Ammon's horn (tissue), 1 donor: ENCODE results near the gene F13A1.
"Not testable (repeated sequence)": the region's sequence is repeated elsewhere in the genome, so short reads cannot be mapped to it uniquely, and the experiment has no call there.

ENCODE experiments used
- DNase-seq: peaks from one replicate; pipeline ENCODE4 v3.0.0-alpha.2; 2016; ENCODE audit warnings: low spot score

The F13A1 gene

GRCh38 chr6:6317825-6318733 lies 2.4 kb downstream of the F13A1 start:
- DNase-seq: peak; percentile 72

DNA sequence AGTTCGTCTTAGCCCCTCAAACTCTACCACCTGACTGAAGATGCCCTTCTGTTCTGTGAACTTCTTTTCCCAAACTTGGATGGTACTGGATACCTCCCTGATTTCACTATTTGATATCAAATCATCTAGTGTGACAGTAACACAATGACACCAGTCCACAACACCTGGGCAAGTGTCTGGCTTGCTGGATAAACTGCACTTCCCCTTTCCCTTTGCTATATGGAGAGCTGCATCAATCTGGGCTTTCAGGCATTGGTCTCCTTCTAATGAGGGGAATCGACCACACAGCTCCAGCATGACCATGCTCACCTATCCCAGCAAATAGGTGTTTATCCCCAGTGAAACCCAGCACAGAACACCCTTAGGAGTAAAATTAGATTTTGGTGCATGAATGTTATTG lies 3.1 kb downstream of the F13A1 start:
- DNase-seq: no peak

DNA sequence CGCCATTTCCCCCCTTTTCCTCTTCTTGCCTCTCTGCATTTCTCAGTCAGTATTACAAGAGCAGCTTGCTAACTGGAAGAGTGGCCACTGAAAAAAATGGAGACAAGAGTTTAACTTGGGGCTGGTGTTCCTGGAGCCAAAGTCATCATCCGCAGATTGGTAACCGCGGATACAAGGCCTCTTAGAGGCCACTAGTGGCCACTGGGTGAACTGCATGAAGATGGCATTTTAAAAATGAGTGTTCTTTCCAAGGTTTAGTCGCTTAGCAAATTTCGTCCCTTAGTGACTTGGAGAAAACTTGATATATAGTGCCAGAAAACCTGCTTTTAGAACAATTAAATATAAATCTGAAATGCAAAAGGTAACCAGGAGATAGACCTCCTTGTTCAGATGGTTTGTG lies 4.8 kb downstream of the F13A1 start:
- DNase-seq: peak; percentile 56

- no peak for DNase-seq
These were observed 5.9 kb downstream of the F13A1 start for GRCh38 chr6:6314596-6314995.

- DNase-seq: no peak
These were observed 7.5 kb downstream of the F13A1 start for GRCh38 chr6:6312901-6313441.

GRCh38 chr6:6305575-6305974 lies 14.9 kb downstream of the F13A1 start:
- no peak for DNase-seq

DNA sequence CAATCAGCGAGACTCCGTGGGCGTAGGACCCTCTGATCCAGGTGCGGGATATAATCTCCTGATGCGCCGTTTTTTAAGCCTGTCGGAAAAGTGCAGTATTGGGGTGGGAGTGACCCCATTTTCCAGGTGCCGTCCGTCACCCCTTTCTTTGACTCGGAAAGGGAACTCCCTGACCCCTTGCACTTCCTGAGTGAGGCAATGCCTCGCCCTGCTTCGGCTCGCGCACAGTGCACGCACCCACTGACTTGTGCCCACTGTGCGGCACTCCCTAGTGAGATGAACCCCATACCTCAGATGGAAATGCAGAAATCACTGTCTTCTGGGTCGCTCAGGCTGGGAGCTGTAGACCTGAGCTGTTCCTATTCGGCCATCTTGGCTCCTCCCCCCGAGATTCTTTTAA lies 20.1 kb downstream of the F13A1 start:
- not testable (repeated sequence) for DNase-seq

- DNase-seq: no peak
These were observed 27.1 kb downstream of the F13A1 start for GRCh38 chr6:6293317-6293716.

GRCh38 chr6:6287415-6287814 lies 33.0 kb downstream of the F13A1 start:
- no peak for DNase-seq

- DNase-seq: no peak
These were observed 34.8 kb downstream of the F13A1 start for GRCh38 chr6:6285679-6286078.

GRCh38 chr6:6284221-6284966 lies 36.1 kb downstream of the F13A1 start:
- no peak for DNase-seq

- DNase-seq: no peak
These were observed 36.7 kb downstream of the F13A1 start for GRCh38 chr6:6283746-6284145.

GRCh38 chr6:6282716-6283115 lies 37.7 kb downstream of the F13A1 start:
- DNase-seq: no peak

GRCh38 chr6:6277413-6277812 lies 43.0 kb downstream of the F13A1 start:
- peak; percentile 24 for DNase-seq

DNA sequence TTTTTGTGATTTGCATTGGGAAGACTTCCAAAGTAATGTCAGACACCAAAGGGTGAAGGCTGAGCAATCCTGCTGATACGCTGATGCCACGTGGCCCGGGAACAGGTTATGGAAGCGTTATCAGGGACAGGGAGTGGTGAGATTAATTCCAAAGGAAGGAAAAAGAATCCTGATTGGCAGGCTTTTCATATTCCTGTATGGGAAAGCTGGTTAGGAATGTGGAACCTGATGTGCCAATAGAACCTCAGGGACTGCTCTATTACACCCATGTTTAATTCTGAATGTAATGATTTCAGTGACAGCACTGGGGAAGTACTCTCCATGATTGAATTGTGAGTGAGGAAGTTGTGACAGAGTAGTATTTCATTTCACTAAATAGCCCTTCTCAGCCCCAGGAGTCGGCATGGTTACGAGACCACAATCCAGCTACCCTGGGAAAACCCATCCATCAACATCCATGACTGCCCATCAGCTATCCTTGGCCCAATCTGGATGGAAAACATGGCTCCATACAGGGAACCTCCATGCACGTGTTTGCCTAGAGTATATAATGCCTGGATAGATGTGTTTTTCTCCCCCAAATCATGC lies 49.4 kb downstream of the F13A1 start:
- no peak for DNase-seq

GRCh38 chr6:6260196-6260722 lies 60.2 kb downstream of the F13A1 start:
- no peak for DNase-seq

- no peak for DNase-seq
These were observed 63.6 kb downstream of the F13A1 start for GRCh38 chr6:6256886-6257285.

DNA sequence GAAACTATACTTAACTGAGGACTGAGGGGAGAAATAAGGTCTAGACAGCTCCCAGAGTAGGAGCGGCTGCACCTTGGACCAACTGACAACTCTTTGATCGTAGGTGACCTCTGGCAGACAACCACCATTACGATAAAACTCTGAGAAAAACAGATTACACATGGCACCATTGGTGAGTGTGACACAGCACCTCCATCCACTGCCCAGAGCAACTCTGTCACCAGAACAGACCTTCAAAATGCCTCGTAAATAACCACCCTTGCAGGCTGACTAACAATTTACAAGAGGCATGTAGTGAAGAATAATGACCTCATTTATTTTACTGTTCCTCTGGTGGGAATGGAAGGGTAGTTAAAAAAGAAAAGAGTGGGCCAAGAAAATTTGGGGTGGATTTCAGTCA lies 64.2 kb downstream of the F13A1 start:
- no peak for DNase-seq

DNA sequence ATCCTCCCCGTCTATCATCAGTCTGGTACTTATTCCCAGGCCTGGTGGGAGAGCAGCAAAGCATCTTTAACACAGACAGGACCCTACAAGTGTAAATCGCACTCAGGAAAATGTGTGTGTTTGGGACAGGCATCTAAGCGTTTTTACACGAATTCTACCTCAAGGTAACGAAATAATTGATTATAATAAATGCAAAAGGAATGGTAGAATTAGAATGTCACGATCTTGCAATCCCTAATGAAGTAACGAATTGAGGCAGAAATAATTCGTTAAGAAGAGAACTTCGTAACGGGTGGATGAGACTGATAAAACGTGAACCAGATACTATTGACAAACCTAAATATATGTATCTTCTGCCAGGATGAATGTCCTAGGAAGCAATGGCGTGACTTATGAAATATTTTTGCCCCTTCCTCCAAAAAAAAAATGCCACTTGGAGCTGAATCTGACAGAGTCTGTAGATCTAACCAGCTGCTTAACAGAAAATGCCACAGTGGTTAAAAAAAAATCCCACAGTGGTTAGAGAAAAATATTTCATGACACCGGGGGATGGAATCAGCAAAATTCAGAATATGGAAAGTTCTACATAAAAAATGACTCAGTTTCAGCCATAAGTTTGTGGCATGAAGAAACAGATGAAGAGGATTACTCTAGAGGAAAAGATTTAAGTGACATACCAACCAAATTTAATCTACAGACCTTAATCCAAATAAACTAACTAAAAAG lies 68.7 kb downstream of the F13A1 start:
- no peak for DNase-seq

DNA sequence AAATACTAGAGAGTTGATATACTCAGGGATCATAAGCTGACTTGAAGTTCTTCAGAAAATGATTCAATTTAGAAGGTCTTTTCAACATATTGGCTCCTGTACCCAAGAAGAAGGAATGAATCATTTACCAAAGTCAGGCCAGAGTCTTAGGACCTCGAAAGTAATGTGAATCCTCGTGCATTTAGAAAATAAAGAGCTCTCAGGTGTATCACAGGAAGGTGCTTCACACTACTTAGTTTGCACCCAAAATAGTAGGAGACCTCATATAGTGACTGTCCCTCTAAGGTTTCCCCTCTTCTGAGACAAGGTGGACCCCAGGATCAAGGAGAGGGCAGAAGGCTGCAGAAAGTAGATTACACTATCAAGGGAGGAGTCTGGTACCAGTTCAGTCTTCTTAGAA lies 71.8 kb downstream of the F13A1 start:
- no peak for DNase-seq

DNA sequence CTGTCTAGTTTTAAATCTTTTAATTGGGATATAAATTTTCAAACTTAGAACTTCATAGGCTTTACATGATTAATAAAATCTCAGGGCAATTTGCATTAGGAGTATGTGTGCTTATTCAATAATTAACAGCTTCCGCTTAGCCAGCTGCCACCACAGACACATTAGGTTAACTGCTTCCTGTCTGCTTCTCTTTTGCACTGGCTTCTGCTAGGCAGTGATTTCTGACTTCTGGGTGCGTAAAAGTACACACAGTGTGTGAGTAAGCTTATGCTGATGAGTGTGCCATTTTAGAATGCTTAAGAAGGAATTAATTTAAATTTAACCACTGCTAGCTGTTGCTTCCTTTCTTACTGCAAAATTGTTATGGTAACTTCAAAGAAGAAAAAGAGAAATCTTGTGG lies 73.9 kb downstream of the F13A1 start:
- peak; percentile 4 for DNase-seq

- DNase-seq: no peak
These were observed 75.8 kb downstream of the F13A1 start for GRCh38 chr6:6244624-6245023.
